GM10266 (cell line): Measurements from ENCODE around the gene FKBP15.

Source experiments
- DNase-seq: peaks from one replicate; pipeline ENCODE4 v3.0.0; 2012; ENCODE audit errors: extremely low spot score
- CTCF ChIP-seq: IDR thresholded peaks from 2 replicates; pipeline ENCODE4 v1.5.1; 2012; ENCODE audit warnings: mild to moderate bottlenecking, low read depth; ENCODE audit not compliant: control insufficient read depth, insufficient read depth; ENCODE audit errors: missing control alignments

FKBP15 gene

GRCh38 chr9:113231701-113232100, 10.6 kb upstream of the FKBP15 start:
- DNase-seq: no peak
- TF ChIP-seq CTCF: no peak

GRCh38 chr9:113228130-113228665, 7.1 kb upstream of the FKBP15 start:
- TF ChIP-seq CTCF: no peak

GRCh38 chr9:113227436-113227835, 6.4 kb upstream of the FKBP15 start:
- no peak for TF ChIP-seq CTCF
- no peak for DNase-seq

More at GRCh38 chr9:113228130-113228665, 7.1 kb upstream of the FKBP15 start:
- no peak for DNase-seq

- DNase-seq: no peak
- no peak for TF ChIP-seq CTCF
Measured at GRCh38 chr9:113223963-113224362, 2.9 kb upstream of the FKBP15 start.

- no peak for DNase-seq
- TF ChIP-seq CTCF: no peak
Measured at GRCh38 chr9:113222482-113222841, 1.4 kb upstream of the FKBP15 start.

GRCh38 chr9:113221800-113222481, 864 bp upstream of the FKBP15 start:
- no peak for DNase-seq
- no peak for TF ChIP-seq CTCF

- DNase-seq: no peak
- no peak for TF ChIP-seq CTCF
Measured at GRCh38 chr9:113220467-113221002, 542 bp downstream of the FKBP15 start.
